Measurements from ENCODE around the gene CCDC120.

The CCDC120 gene

DNA sequence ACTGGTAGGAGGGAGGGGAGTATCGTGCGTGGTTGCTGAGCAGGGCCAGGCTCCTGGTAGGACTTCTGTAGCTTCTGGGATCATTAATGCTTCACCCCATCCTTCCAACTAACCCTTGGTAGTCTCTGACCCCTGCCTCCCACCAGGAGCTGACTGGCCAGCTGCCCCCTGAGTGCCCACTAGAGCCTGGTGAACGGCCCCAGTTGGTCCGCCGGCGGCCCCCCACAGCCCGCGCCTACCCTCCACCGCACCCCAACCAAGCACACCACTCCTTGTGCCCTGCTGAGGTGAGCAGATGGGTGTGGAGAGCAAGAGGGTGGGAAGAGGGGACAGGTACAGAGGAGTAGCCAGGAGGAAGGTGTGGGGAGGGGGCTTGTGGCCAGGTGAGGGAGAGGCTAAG is 4.9 kb downstream of the CCDC120 start:
- no peak for DNase-seq (ENCODE audit: low read depth)

DNA sequence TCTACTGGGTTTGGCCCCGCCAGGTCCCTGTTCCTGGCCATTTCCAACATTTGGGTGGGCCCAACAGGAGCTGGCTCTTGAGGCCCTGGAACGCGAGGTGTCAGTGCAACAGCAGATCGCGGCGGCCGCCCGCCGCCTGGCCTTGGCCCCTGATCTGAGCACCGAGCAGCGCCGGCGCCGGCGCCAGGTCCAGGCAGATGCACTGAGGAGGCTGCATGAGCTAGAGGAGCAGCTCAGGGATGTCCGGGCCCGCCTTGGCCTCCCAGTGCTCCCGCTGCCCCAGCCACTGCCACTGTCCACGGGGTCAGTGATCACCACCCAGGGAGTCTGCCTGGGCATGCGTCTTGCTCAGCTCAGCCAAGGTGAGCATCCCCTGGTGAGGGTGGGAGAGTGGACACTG is 5.5 kb downstream of the CCDC120 start:
- DNase-seq (ENCODE audit: low read depth) = no peak

DNA sequence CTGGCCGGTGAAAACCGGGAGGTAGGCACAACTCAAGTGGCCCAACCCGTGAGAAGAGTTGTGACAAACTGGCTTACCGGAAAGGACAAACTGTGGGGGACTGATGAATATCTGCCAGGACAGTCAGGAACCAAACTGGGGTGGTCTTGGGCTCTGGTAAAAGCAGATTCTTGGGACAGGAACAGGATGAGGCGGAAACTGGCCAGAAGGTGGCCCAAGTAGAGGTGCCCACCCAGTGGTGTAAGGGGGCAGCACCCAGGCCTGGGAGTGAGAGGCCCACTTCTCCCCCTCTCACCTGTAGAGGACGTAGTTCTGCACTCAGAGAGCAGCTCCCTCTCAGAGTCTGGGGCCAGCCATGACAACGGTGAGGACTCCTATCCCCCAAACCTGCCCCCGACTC is 5.9 kb downstream of the CCDC120 start:
- no peak for DNase-seq (ENCODE audit: low read depth)

DNA sequence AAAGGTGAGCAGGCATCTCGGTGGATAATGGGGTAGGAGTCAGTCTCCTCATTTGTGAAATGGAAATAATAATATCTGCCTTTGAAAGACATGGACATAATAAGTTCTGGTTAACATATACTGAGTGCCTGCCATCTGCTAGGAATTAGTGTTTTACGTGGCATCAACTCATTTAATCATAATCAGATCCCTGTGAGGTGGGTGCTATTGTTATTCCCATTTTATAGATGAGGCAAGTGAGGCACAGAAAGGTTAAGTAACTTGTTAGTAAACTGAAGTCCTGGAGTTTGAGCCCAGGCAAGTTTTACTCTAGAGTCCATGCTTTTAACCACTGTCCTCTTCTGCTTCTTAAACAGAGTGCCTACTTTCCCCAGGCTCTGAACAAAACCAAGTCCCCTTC is 7.5 kb downstream of the CCDC120 start:
- no peak for DNase-seq (ENCODE audit: low read depth)

DNA sequence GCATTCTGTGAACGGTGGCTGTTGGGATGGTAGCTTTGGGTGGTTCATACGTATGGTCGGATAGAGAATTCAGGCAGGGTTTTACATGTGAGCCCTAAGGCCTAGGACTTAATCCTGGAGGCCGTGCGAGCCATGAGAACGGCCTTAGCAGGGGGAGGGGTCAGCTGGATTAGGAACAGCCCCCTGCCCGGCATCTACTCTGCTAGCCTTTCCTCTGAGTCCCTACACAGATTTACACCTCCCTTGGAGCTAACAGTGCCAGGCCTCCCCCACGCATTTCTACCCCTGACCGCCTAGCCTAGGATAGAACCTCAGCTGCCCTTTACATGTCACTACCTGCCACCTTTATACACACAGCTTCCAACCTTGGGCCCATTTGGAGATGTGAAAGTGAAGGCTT is 7.9 kb downstream of the CCDC120 start:
- DNase-seq (ENCODE audit: low read depth) = no peak

DNA sequence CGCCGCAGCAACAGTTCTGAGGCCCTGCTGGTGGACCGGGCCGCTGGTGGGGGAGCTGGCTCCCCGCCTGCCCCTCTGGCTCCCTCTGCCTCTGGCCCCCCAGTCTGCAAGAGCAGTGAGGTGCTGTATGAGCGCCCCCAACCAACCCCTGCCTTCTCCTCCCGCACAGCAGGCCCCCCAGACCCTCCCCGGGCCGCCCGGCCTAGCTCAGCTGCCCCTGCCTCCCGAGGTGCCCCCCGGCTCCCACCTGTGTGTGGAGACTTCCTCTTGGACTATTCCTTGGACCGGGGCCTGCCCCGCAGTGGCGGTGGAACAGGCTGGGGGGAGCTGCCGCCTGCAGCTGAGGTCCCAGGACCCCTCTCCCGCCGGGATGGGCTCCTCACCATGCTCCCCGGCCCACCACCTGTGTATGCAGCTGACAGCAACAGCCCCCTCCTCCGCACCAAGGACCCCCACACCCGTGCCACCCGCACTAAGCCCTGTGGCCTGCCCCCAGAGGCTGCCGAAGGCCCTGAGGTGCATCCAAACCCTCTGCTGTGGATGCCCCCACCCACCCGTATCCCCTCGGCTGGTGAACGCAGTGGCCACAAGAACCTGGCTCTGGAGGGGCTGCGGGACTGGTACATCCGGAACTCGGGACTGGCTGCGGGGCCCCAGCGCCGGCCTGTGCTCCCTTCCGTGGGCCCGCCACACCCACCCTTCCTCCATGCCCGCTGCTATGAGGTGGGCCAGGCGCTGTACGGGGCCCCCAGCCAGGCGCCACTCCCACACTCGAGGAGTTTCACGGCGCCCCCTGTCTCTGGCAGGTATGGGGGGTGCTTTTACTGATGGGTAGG is 8.7 kb downstream of the CCDC120 start:
- DNase-seq (ENCODE audit: low read depth) = no peak

DNA sequence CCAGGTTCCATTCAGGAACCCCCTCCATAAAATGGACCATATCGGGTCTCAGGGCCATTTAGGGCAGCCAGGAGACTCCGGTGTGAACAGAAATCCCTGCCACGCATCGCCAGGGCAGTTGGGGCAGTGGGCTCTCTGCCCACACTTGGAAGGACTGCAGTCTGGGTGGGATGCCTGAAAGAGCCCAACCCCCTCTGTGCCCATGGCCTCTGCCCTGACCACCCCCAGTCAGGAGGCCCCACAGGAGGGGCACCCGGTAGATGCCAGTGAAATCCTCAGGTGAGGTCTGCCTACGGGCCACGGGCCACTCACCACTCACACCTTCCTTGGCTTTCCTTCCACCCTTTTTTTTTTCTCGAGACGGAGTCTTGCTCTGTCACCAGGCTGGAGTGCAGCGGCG is 10.2 kb downstream of the CCDC120 start:
- DNase-seq (ENCODE audit: low read depth) = no peak

DNA sequence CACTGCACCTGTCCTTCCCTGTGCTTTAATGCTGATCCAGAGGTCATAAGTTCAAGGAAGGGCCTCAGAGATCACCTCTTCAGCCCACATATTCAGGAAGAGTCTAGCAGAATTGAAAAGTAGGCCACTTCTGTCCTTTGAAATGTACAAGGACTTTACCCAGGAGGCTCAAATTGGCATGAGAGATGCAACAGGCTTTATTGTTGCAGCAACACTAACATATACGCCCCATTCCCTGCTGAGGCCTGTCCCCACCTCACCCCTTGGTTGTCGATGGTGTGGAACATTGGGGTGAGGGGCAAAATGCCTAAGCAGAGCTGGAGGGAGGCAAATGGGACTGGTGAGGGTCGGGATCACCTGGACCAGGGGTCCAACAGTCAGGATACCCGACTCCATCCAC is 12.2 kb downstream of the CCDC120 start:
- DNase-seq (ENCODE audit: low read depth) = no peak

DNA sequence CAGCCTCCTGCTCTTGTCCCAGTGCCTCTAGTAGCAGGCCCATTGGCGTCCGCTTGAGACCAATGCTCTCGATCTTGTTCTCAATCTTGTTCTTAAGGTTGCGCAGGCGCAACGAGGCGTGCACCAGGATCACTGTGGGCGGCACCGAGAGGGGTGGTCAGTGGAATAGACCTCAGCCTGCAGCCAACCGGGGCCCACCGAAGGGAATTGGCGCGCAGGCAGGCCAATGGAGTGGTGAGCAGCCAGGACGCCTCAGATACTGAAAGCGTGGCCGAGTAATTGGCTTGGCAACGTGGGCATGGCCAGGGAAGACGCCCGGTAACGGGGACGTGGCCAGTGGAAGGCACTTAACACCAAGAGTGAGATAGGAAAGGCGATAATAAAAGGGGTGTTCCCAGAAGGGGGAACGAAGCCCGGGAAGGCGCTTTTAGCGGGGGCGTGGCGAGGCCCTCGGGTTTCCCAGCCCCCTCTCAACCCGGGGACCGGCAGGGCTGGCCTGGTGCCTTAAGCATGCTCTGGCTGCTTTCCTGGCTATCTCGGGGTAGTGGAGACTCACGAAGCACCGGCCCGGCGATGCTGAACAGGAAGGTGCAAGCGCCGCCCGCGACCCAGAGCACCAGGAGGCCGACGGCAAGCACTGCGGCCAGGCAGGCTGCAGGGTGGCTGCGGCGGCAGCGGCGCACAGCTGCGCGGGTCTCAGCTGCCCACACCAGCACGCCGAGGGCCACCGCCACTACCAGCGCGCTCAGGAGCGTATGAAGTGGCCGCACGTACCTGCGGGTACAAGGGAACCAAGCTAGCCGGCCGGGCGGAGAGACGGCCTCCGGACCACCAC is 13.3 kb downstream of the CCDC120 start:
- DNase-seq (ENCODE audit: low read depth) = no peak

DNA sequence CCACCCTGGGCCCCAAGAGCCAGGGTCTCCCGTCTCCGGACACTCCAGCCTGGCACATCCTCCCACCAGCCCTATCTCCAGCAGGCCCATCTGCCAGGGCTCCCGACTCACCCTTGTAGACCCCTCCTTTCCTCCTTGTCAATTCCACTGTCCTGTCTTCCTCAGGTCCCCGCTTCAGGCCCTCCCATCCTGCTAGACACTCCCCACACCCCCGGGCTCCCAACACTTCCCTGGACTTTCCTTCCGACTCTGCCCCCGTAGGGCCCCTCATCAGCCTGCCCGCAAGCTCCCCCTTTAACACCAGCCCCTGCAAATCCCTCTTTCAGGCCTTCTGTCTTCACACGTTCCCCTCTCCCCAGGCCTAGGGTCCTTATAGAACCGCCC is 13.9 kb downstream of the CCDC120 start:
- DNase-seq (ENCODE audit: low read depth) = no peak

DNA sequence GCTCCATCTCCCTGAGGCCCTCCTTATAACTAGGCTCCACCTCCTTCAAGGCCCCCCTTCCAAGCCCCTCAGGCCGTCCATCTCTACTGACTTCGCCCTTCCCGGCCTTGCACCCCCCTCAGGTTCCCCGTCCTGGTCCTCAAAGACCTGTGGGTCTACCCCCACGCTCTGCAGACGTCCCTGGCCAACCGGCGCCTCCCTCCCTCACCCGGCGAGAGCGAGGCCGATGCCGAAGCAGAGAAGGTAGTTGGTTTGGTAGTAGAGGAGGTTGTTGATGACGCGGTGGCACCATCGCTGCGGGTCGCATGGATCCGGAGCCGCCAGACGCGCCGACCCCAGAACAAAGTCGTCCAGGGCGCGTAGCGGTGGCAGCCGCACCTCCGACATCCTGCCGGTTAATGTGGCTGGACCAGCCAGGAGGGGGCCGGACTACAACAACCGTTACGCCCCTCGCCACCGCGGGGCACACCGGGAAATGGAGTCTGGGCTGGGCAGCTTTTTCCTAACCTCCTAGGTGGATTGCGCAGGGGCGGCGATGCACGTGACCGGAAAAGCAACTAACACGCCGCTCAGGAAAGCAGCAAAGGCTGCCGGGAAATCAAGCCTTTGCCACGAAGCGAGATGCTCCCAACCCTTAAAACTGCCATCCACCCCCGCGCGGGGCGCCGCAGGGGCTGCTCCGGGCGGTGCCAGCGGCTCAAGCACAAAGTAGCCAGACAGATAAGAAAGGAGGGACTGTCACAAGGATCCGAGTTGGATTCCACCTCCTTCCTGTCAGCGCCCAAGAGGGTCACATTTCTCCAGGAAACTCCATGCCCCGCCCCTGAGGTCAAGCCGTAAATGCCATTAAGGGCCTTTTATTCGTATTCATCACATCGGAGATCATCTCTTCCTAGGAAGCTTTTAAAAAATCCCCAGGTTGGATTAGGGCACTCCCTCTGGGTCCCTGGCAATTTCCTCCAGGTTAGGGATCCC is 15.1 kb downstream of the CCDC120 start, which contains the start of gene PRAF2:
TSS of gene PRAF2 (minus strand) at position 402 of the 975 bp plus-strand sequence. CDS start at position 387, 15 bp downstream.
- DNase-seq (ENCODE audit: low read depth) = peak; percentile 82

DNA sequence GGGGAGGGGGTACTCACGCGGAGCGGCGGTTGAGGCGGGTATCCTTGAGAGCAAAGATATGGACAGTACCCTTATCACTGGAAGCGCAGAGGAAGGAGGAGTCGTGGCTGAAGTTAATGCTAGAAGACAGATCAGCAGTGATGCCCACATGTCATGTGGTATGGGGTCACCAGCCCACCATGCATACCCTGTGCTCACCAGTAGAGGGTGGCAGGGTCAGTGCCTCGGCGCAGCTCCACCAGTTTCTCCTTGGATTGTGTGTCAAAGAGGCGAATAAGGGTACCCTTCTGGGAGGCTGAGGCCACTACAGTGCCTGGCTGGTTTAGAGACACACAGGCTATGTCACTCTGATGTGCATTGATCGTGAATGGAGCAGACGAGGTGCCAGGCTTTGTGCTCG is 16.5 kb downstream of the CCDC120 start:
- no peak for DNase-seq (ENCODE audit: low read depth)

DNA sequence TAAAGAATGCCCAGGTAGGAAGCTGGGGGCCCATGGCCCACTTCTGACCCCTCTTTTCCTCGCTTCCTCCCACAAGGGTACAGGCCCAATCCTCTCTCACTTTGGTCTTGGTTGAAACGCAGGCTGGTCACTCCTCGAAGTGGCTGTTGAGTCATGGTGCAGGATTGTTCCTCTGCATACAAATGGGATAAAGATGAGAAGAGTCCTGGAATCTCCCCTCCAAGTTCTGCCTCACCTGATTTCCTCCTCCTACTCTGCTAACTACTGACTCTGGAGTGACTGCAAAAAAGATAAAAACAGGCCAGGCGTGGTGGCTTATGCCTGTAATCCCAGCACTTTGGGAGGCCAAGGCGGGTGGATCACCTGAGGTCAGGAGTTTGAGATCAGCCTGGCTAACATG is 19.1 kb downstream of the CCDC120 start:
- DNase-seq (ENCODE audit: low read depth) = no peak

DNA sequence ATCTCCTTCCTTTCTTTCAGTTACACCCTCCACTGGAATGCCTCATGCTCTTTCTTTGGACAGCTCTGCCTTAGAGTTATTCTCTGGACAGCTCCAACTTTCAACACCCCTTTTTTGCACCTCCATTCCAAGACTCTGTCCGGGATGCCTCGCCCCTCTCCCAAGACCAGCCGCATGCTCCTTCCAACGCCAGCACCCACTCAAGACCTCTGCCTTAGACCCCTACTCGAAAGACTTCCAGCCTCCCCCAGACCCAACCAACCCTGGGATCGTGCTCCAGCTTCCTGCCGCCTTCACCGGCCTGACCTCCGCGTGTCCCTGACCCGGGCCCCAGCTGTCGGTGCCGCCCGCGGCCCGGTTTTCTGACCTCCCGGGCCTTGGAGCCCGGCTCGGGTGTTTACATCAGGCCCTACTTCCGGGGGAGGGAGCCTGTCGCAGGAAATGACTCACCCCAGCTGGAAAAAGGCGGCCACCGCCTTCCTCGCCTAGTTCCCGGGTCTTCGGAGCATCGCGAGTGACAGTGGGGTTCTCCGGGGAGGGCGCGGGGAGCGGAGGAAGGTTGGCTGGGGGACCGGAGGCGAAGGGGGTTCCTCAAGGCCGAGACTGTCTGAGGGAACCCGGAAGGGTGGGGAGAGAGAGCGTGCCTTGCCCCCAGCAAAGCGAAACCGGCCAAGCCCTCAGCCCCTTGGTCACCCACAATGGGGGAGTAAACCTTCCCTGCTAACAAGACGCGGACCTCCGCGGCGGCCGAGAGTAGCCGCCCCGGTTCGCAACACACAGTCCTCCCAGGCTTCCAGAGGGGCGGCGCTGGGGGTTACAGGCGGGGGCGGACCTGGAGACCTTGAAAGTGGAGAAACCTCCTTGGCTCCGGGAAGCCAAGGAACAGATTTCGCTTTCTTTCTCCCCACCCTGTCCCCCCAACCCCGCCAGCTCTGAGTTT is 21.0 kb downstream of the CCDC120 start, which contains the start of gene WDR45:
TSS of gene WDR45 (minus strand) at position 399 of the 940 bp plus-strand sequence. CDS start 1,792 bp downstream, outside the sequence.
- DNase-seq (ENCODE audit: low read depth) = peak; percentile 60

DNA sequence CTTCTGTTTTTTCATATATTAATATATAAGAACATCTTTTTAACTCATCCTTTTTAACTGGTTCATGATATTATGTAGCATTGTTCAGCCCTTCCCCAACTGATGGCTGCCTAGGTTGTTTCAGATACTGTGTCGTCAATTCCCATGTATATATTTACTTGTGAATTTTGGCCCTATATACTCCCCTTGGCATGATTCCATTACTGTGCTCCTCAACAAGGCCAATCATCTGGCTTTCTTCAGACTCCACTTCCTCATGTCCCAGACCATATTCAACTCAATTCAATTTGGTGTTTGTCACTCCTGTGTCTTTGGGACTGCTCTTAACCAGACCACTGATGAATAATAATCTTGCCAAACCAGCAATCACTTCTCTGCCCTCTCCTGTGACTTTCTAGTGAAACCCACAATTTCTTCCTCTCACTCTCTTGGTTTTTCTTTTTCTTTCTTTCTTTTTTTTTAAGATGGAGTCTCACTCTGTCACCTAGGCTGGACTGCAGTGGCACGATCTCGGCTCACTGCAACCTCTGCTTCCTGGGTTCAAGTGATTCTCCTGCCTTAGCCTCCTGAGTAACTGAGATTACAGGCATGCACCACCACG is 23.6 kb downstream of the CCDC120 start:
- no peak for DNase-seq (ENCODE audit: low read depth)

DNA sequence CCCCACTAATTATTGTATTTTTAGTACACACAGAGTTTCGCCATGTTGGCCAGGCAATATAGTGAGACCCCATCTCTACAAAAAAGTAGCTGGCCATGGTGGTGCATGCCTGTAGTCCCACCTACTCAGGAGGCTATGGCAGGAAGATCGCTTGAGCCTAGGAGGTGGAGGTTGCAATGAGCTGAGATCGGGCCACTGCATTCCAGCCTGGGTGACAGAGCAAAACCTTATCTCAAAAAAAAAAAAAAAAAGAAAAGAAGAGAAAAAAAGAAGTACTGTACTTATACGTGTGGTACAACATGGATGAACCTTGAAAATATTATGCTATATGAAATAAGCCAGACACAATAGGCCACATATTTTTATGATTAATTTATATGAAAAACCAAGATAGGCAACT is 30.8 kb downstream of the CCDC120 start:
- DNase-seq (ENCODE audit: low read depth) = no peak

DNA sequence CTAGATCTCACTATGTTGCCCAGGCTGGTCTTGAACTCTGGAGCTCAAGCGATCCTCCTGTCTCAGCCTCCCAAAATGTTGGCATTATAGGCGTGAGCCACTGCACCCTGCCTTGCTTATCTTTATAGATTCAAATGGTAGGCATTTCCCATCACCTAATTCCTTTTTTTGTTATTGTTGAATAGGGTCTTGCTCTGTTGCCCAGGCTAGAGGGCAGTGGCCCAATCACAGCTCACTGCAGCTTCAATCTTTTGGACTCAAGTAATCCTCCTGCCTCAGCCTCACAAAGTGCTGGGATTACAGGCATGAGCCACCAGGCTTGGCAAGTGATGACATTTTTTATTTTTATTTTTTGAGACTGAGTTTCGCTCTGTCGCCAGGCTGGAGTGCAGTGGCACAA is 37.6 kb downstream of the CCDC120 start:
- DNase-seq (ENCODE audit: low read depth) = no peak

DNA sequence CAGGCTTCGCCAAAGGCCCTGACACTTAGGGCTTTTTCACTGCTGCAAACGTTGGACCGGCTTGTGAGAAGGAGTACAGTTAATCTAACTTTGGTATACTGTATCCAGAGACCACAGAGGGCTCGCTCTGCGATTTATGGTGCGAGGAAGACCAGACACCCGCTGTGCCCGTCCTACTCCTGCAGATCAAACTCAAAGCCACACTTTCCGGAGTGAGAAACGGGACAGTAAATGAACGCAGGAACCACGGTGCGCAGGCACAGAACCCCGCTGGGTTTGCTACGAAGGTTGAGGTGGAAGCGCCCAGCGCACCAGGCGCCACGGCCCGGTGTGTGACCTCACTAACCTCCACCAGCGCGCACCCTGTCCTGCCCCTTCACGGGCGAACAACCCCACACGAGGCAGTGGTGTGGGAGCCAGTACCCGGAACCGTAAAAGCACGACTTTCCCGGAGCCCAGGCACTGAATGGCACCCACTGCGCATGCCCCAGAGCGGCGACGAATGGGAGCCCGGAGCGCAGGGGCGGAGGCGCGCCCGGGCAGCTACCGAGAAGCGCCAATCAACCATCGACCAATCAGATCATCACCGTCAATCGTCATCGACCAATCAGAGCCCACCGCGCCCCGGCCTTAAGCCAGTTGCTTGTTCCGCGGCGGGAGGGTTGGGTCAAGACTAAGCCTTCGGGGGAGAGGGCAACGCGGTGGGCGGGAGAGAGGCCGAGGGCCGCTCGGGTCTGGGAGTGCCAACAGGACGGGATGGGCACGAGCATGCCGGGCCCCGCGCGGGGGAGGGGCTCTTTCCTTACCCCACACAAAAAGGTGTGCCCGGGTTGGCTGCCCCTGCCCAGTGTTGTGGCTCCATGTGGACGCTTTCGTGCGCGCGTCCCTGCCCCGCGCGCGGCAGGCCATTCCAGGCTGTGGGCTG is 42.2 kb downstream of the CCDC120 start:
- DNase-seq (ENCODE audit: low read depth) = peak; percentile 80

DNA sequence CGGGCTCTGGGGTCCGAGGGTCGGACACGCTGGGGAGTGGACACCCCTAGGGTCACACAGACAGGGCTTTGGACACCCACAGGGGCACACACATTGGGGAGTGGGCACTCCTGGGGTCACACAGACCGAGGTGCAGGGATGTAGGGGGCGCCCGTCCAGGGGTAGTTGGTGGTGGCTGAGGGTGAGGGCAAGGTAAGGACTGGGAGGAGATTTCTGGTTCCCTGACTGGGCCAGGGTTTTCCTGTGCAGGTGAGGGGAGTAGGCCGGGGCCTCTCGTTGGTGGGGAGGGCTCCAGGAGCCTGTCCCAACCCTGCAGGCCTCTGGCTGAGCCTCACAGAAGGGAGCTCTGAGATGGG is 42.8 kb downstream of the CCDC120 start:
- no peak for DNase-seq (ENCODE audit: low read depth)

Measured in activated T-helper 1 cell treated with Interleukin-2 at 50 U/mL for 16 hours (primary cell).